Measurements from ENCODE around the gene WDR93. TPM values are rescaled to one million over a fixed set of nuclear protein-coding genes. Genes with fewer than 3 reads are reported as not detected.
A peak's percentile ranks its signal among the peaks of the same experiment; 100 is the strongest.

The WDR93 gene
- polyA plus RNA-seq, 4 donors: 0.09 to 0.19 TPM; not detected in 2

DNA sequence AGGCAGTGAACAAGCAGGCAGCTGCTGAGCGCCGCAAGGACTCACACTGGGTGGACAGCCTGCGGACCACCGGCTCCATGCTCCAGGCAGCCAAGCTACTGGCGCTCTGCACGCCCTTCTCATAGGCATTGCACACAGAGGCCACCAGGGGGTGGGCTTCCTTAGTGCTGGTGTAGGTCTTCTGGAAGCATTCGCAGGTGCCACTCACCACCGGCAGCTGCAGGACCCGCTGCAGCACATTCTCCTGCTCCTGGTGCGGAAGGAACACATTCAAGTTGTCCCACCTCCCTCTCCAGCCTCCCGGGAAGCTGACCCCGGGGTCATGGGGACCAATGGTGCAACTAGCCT, 17.5 kb upstream of the WDR93 start:
- FAIRE-seq (no peak), DNase-seq (no peak)
- 68 to 77% (median 75%) methylated on average over 12 of the region's 12 CpGs for WGBS, 3 donors

DNA sequence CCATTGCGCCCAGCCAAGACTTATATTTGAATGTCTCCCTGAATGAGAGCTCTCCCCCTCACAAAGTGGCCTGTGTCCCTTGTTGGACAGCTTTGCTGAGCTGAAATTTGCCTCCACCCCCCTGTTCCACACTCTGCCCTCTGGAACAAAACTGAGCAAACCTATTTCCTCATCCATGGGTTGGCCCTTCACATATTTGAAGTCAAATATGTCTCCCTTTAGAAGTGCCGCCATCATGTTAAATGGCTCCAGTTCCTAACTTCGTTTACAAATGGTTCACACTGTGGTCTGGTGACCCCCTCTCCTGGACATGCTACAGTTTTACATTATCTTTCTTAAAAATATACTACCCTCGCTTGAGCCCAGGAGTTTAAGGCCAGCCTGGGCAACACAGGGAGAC, 16.1 kb upstream of the WDR93 start:
- Histone ChIP-seq H3K9me3 (ENCODE audit: control insufficient read depth in 2 of 2, insufficient read depth in 1 of 2, low read depth in 1 of 2, low read length in 1 of 2) (no peaks in the 10 kb centered on the region), H3K27ac (ENCODE audit: low read depth in 1 of 3, low read length in 2 of 3) (no peak overlapping the region), H3K36me3 (ENCODE audit: control insufficient read depth in 3 of 3, insufficient read depth in 2 of 3, low read depth in 1 of 3, low read length in 3 of 3) (no peaks in the 10 kb centered on the region), H3K4me1 (ENCODE audit: control insufficient read depth in 3 of 3, insufficient read depth in 2 of 3, low read depth in 1 of 3, low read length in 2 of 3) (peaks cover 0 to 3% (median 3%) of the 10 kb centered on the region in 3 donors), H3K27me3 (ENCODE audit: control insufficient read depth in 3 of 3, insufficient read depth in 3 of 3, low read length in 3 of 3) (no peaks in the 10 kb centered on the region), H3K4me3 (ENCODE audit: low read depth in 1 of 3, low read length in 3 of 3) (no peak overlapping the region)
- 82 to 87% (median 85%) methylated on average over 4 of the region's 4 CpGs for WGBS, 3 donors
- DNase-seq: no peak
- no peak for FAIRE-seq

More for the DNA sequence above, 17.5 kb upstream of the WDR93 start:
- H3K9me3 ChIP-seq (ENCODE audit: control insufficient read depth in 2 of 2, insufficient read depth in 1 of 2, low read depth in 1 of 2, low read length in 1 of 2): no peaks in the 10 kb centered on the region
- H3K36me3 ChIP-seq (ENCODE audit: control insufficient read depth in 3 of 3, insufficient read depth in 2 of 3, low read depth in 1 of 3, low read length in 3 of 3): no peaks in the 10 kb centered on the region
- H3K4me3 ChIP-seq (ENCODE audit: low read depth in 1 of 3, low read length in 3 of 3): no peak overlapping the region
- no peak overlapping the region for H3K27ac ChIP-seq (ENCODE audit: low read depth in 1 of 3, low read length in 2 of 3)
- no peaks in the 10 kb centered on the region for H3K27me3 ChIP-seq (ENCODE audit: control insufficient read depth in 3 of 3, insufficient read depth in 3 of 3, low read length in 3 of 3)
- peaks cover 0 to 3% (median 3%) of the 10 kb centered on the region in 3 donors for H3K4me1 ChIP-seq (ENCODE audit: control insufficient read depth in 3 of 3, insufficient read depth in 2 of 3, low read depth in 1 of 3, low read length in 2 of 3)

DNA sequence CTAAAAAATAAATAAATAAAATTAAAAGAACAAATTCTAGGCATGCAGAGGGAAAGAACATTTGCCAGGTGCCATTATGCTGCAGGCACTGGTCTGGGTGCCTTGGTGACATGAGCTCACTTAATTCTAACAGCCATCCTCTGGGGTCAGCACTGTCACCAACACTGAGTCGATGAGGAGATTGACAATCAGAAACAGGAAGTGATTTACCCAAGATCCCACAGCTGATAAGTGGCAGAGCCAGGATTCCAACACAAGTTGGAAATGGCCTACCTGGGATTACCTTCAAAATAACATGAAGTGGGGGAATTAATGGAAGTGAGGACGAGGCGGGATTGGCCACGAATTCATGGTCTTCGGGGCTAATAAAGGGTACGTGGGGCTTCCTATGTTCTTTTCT, 15.0 kb upstream of the WDR93 start:
- DNase-seq: no peak
- no peak for FAIRE-seq
- Histone ChIP-seq H3K9me3 (ENCODE audit: control insufficient read depth in 2 of 2, insufficient read depth in 1 of 2, low read depth in 1 of 2, low read length in 1 of 2) (no peaks in the 10 kb centered on the region), H3K4me1 (ENCODE audit: control insufficient read depth in 3 of 3, insufficient read depth in 2 of 3, low read depth in 1 of 3, low read length in 2 of 3) (peaks cover 0 to 11% (median 3%) of the 10 kb centered on the region in 3 donors), H3K36me3 (ENCODE audit: control insufficient read depth in 3 of 3, insufficient read depth in 2 of 3, low read depth in 1 of 3, low read length in 3 of 3) (no peaks in the 10 kb centered on the region), H3K27ac (ENCODE audit: low read depth in 1 of 3, low read length in 2 of 3) (no peak overlapping the region), H3K4me3 (ENCODE audit: low read depth in 1 of 3, low read length in 3 of 3) (no peak overlapping the region), H3K27me3 (ENCODE audit: control insufficient read depth in 3 of 3, insufficient read depth in 3 of 3, low read length in 3 of 3) (no peaks in the 10 kb centered on the region)
- WGBS, 3 donors: 76 to 85% (median 76%) methylated on average over 6 of the region's 6 CpGs

- H3K9me3 ChIP-seq (ENCODE audit: control insufficient read depth in 2 of 2, insufficient read depth in 1 of 2, low read depth in 1 of 2, low read length in 1 of 2): no peaks in the 10 kb centered on the region
- FAIRE-seq (no peak), DNase-seq (no peak)
- no peak overlapping the region for H3K4me3 ChIP-seq (ENCODE audit: low read depth in 1 of 3, low read length in 3 of 3)
- WGBS, 3 donors: 82 to 96% (median 88%) methylated on average over 1 of the region's 1 CpG
- no peaks in the 10 kb centered on the region for H3K27me3 ChIP-seq (ENCODE audit: control insufficient read depth in 3 of 3, insufficient read depth in 3 of 3, low read length in 3 of 3)
- peaks cover 0 to 12% (median 4%) of the 10 kb centered on the region in 3 donors for H3K4me1 ChIP-seq (ENCODE audit: control insufficient read depth in 3 of 3, insufficient read depth in 2 of 3, low read depth in 1 of 3, low read length in 2 of 3)
- H3K27ac ChIP-seq (ENCODE audit: low read depth in 1 of 3, low read length in 2 of 3): no peak overlapping the region
- no peaks in the 10 kb centered on the region for H3K36me3 ChIP-seq (ENCODE audit: control insufficient read depth in 3 of 3, insufficient read depth in 2 of 3, low read depth in 1 of 3, low read length in 3 of 3)
Observed at GRCh38 chr15:89677381-89677780, 13.2 kb upstream of the WDR93 start.

GRCh38 chr15:89679212-89679611, 11.4 kb upstream of the WDR93 start, which contains the start of gene PLIN1:
Gene PLIN1, minus strand, starts transcription at chr15:89679367. Its CDS starts 1,878 bp downstream, at chr15:89677489.
- H3K27ac ChIP-seq (ENCODE audit: low read depth in 1 of 3, low read length in 2 of 3): peak within 1 kb of the TSS; percentile 71

GRCh38 chr15:89680282-89680873, 10.2 kb upstream of the WDR93 start:
- Histone ChIP-seq H3K36me3 (ENCODE audit: control insufficient read depth in 3 of 3, insufficient read depth in 2 of 3, low read depth in 1 of 3, low read length in 3 of 3) (peaks cover 0 to 9% (median 8%) of the 10 kb centered on the region in 3 donors), H3K27ac (ENCODE audit: low read depth in 1 of 3, low read length in 2 of 3) (peak overlapping the region; percentile 69 to 71 (median 71)), H3K27me3 (ENCODE audit: control insufficient read depth in 3 of 3, insufficient read depth in 3 of 3, low read length in 3 of 3) (no peaks in the 10 kb centered on the region), H3K4me3 (ENCODE audit: low read depth in 1 of 3, low read length in 3 of 3) (no peak overlapping the region), H3K4me1 (ENCODE audit: control insufficient read depth in 3 of 3, insufficient read depth in 2 of 3, low read depth in 1 of 3, low read length in 2 of 3) (peaks cover 0 to 12% (median 4%) of the 10 kb centered on the region in 3 donors), H3K9me3 (ENCODE audit: control insufficient read depth in 2 of 2, insufficient read depth in 1 of 2, low read depth in 1 of 2, low read length in 1 of 2) (no peaks in the 10 kb centered on the region)
- FAIRE-seq: peak; percentile 55
- peak; percentile 73 to 99 for DNase-seq
- 8 to 44% (median 31%) methylated on average over 5 of the region's 5 CpGs for WGBS, 3 donors

More at GRCh38 chr15:89679212-89679611, 11.4 kb upstream of the WDR93 start, which contains the start of gene PLIN1:
- H3K9me3 ChIP-seq (ENCODE audit: control insufficient read depth in 2 of 2, insufficient read depth in 1 of 2, low read depth in 1 of 2, low read length in 1 of 2): no peaks in the 10 kb centered on the region
- peaks cover 0 to 9% (median 6%) of the 10 kb centered on the region in 3 donors for H3K36me3 ChIP-seq (ENCODE audit: control insufficient read depth in 3 of 3, insufficient read depth in 2 of 3, low read depth in 1 of 3, low read length in 3 of 3)
- FAIRE-seq: no peak
- 89 to 100% (median 92%) methylated on average over 2 of the region's 2 CpGs for WGBS, 3 donors
- no peak within 1 kb of the TSS for H3K4me3 ChIP-seq (ENCODE audit: low read depth in 1 of 3, low read length in 3 of 3)
- H3K4me1 ChIP-seq (ENCODE audit: control insufficient read depth in 3 of 3, insufficient read depth in 2 of 3, low read depth in 1 of 3, low read length in 2 of 3): peaks cover 0 to 12% (median 4%) of the 10 kb centered on the region in 3 donors
- no peaks in the 10 kb centered on the region for H3K27me3 ChIP-seq (ENCODE audit: control insufficient read depth in 3 of 3, insufficient read depth in 3 of 3, low read length in 3 of 3)
- no peak for DNase-seq

GRCh38 chr15:89681146-89681545, 9.5 kb upstream of the WDR93 start:
- H3K4me3 ChIP-seq (ENCODE audit: low read depth in 1 of 3, low read length in 3 of 3): no peak overlapping the region
- H3K27ac ChIP-seq (ENCODE audit: low read depth in 1 of 3, low read length in 2 of 3): peak overlapping the region in 2 of 3 donors; percentile 69 to 71
- FAIRE-seq (no peak), DNase-seq (no peak)
- peaks cover 0 to 12% (median 4%) of the 10 kb centered on the region in 3 donors for H3K4me1 ChIP-seq (ENCODE audit: control insufficient read depth in 3 of 3, insufficient read depth in 2 of 3, low read depth in 1 of 3, low read length in 2 of 3)
- H3K27me3 ChIP-seq (ENCODE audit: control insufficient read depth in 3 of 3, insufficient read depth in 3 of 3, low read length in 3 of 3): no peaks in the 10 kb centered on the region
- WGBS, 3 donors: 81 to 93% (median 89%) methylated on average over 2 of the region's 2 CpGs
- peaks cover 0 to 12% (median 9%) of the 10 kb centered on the region in 3 donors for H3K36me3 ChIP-seq (ENCODE audit: control insufficient read depth in 3 of 3, insufficient read depth in 2 of 3, low read depth in 1 of 3, low read length in 3 of 3)
- no peaks in the 10 kb centered on the region for H3K9me3 ChIP-seq (ENCODE audit: control insufficient read depth in 2 of 2, insufficient read depth in 1 of 2, low read depth in 1 of 2, low read length in 1 of 2)

DNA sequence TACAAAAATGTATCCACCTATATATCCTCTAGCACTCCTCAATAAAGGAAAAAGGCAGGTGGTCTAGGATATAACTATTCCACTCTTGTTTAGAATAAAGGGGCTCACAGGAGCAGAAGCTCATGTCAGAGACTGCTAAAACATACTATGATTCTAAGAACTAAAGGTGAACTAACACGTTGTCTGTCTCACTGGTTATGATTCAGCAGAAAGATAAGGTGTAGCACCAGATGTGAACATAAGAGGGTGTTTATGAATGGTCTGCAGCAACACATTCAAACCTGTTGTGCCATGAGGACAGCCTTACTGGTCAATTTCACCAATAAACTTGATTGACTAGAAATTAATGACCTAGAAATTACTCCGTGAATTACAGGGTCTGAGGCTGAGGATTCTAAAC, 4.6 kb upstream of the WDR93 start:
- H3K27me3 ChIP-seq (ENCODE audit: control insufficient read depth in 3 of 3, insufficient read depth in 3 of 3, low read length in 3 of 3): no peaks in the 10 kb centered on the region
- WGBS, 3 donors: 63 to 73% (median 67%) methylated on average over 2 of the region's 2 CpGs
- no peaks in the 10 kb centered on the region for H3K9me3 ChIP-seq (ENCODE audit: control insufficient read depth in 2 of 2, insufficient read depth in 1 of 2, low read depth in 1 of 2, low read length in 1 of 2)
- H3K4me3 ChIP-seq (ENCODE audit: low read depth in 1 of 3, low read length in 3 of 3): no peak overlapping the region
- peaks cover 0 to 12% (median 9%) of the 10 kb centered on the region in 3 donors for H3K36me3 ChIP-seq (ENCODE audit: control insufficient read depth in 3 of 3, insufficient read depth in 2 of 3, low read depth in 1 of 3, low read length in 3 of 3)
- H3K4me1 ChIP-seq (ENCODE audit: control insufficient read depth in 3 of 3, insufficient read depth in 2 of 3, low read depth in 1 of 3, low read length in 2 of 3): peaks cover 0 to 3% (median 3%) of the 10 kb centered on the region in 3 donors
- H3K27ac ChIP-seq (ENCODE audit: low read depth in 1 of 3, low read length in 2 of 3): no peak overlapping the region
- no peak for FAIRE-seq
- no peak for DNase-seq

GRCh38 chr15:89686522-89686921, 4.1 kb upstream of the WDR93 start:
- H3K4me1 ChIP-seq (ENCODE audit: control insufficient read depth in 3 of 3, insufficient read depth in 2 of 3, low read depth in 1 of 3, low read length in 2 of 3): peaks cover 0 to 3% (median 0%) of the 10 kb centered on the region in 3 donors
- FAIRE-seq (no peak), DNase-seq (no peak)
- no peaks in the 10 kb centered on the region for H3K9me3 ChIP-seq (ENCODE audit: control insufficient read depth in 2 of 2, insufficient read depth in 1 of 2, low read depth in 1 of 2, low read length in 1 of 2)
- no peak overlapping the region for H3K4me3 ChIP-seq (ENCODE audit: low read depth in 1 of 3, low read length in 3 of 3)
- H3K36me3 ChIP-seq (ENCODE audit: control insufficient read depth in 3 of 3, insufficient read depth in 2 of 3, low read depth in 1 of 3, low read length in 3 of 3): peaks cover 0 to 12% (median 9%) of the 10 kb centered on the region in 3 donors
- no peaks in the 10 kb centered on the region for H3K27me3 ChIP-seq (ENCODE audit: control insufficient read depth in 3 of 3, insufficient read depth in 3 of 3, low read length in 3 of 3)
- no peak overlapping the region for H3K27ac ChIP-seq (ENCODE audit: low read depth in 1 of 3, low read length in 2 of 3)

All from small intestine (tissue), 7 donors.